Lung (tissue), 12 donors: Measurements from ENCODE around the gene SVIL. TPM values are rescaled to one million over a fixed set of nuclear protein-coding genes. Genes with fewer than 3 reads are reported as not detected.
"Not testable (repeated sequence)": the region's sequence is repeated elsewhere in the genome, so short reads cannot be mapped to it uniquely, and the experiment has no call there.

Experiments used
- ATAC-seq: fragments of 200-7000 bp; cut with Tn5 transposase; one replicate; pipeline ENCODE4 v1.9.1; 2020; ENCODE audit warnings: moderate number of reproducible peaks; ENCODE audit not compliant: insufficient read depth, low FRiP score
- DNase-seq, 3 donors: peaks; one replicate each; pipeline ENCODE4 v3.0.0-alpha.2; 2013 to 2017
- H3K27ac ChIP-seq, 2 donors: one replicate each; pipeline ENCODE4 v1.5.1; 2013; ENCODE audit warnings: mild to moderate bottlenecking in 2 of 2, moderate library complexity in 2 of 2, control low read depth in 1 of 2, inconsistent platforms in 1 of 2, low read depth in 1 of 2, low read length in 1 of 2
- H3K27me3 ChIP-seq, 3 donors: one replicate each; pipeline ENCODE4 v1.5.1; 2013; ENCODE audit warnings: low read length in 2 of 3; ENCODE audit not compliant: control insufficient read depth in 3 of 3, insufficient read depth in 3 of 3
- H3K36me3 ChIP-seq, 4 donors: one replicate each; pipeline ENCODE4 v1.5.1; 2013; ENCODE audit warnings: low read length in 4 of 4, mild to moderate bottlenecking in 1 of 4, moderate library complexity in 1 of 4; ENCODE audit not compliant: control insufficient read depth in 4 of 4, insufficient read depth in 4 of 4
- H3K4me1 ChIP-seq, 5 donors: one replicate each; pipeline ENCODE4 v1.5.1; 2013; ENCODE audit warnings: low read length in 5 of 5, mild to moderate bottlenecking in 2 of 5, moderate library complexity in 1 of 5; ENCODE audit not compliant: control insufficient read depth in 5 of 5, insufficient read depth in 5 of 5
- H3K4me3 ChIP-seq: one replicate; pipeline ENCODE4 v1.5.1; 2013; ENCODE audit warnings: mild to moderate bottlenecking, control low read depth, moderate library complexity
- H3K9ac ChIP-seq, 2 donors: one replicate each; pipeline ENCODE4 v1.5.1; 2013; ENCODE audit warnings: low read length in 2 of 2, control low read depth in 1 of 2; ENCODE audit not compliant: insufficient read depth in 1 of 2
- H3K9me3 ChIP-seq, 4 donors: one replicate each; pipeline ENCODE4 v1.5.1; 2013; ENCODE audit warnings: low read length in 3 of 4, mild to moderate bottlenecking in 1 of 4, moderate library complexity in 1 of 4; ENCODE audit not compliant: control insufficient read depth in 4 of 4, insufficient read depth in 3 of 4
- WGBS, 2 donors: extraction: QIAGEN DNeasy Blood & Tissue Kit; methylation state at CpG; one replicate each; pipeline ENCODE4 v1.1.7; 2013; 5-methylcytosine and 5-hydroxymethylcytosine counted together
- polyA plus RNA-seq, 2 donors: library from polyadenylated mRNA; stranded (reverse); fragments of 200-250 nt; gene quantifications; one replicate each; pipeline ENCODE4 v1.2.1, GENCODE V29; 2013
- total RNA-seq, 2 donors: library from RNA; depleted of rRNA in 1 of 2; stranded (reverse); fragments of >200 nt in 1 of 2; gene quantifications; one replicate each; pipeline ENCODE4 v1.2.1, GENCODE V29; 2014 to 2021
- TF ChIP-seq, protein P1 (sequence below): IDR thresholded peaks from 2 replicates; pipeline ENCODE4 v1.5.1; 2012; ENCODE audit warnings: mild to moderate bottlenecking; ENCODE audit errors: control extremely low read depth, extremely low read depth
- donor health status: control.
- donor health status: control.
- donor health status: Bipolar disorder and iron deficiency.
- donor health status: healthy.
- donor health status: DM: yes; HTN: yes; CAD: no.

SVIL gene
- total and polyA plus RNA-seq, 4 donors = 13.6 to 117 (median 44.0) TPM

DNA sequence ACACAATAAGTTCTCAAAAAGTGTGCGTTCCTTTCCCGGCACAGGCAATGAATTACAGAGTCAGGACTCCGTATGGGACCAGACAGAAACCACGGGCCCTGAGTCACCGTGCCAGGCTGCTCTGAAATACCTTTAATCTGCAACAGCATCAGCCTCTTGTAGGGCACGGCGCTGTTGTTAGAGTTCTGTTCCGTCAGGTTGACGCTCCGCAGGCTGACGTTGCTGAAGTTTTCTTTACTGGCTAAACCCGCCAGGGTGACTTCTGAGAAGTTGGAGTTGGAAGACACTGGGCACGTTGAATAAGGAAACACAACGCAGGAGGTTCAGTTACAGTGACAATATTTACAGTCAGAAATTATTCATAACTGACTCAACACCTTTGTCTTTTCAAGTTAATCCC is 146.3 kb downstream of the SVIL start:
- peaks cover 0 to 12% (median 0%) of the 10 kb centered on the region in 5 donors for H3K4me1 ChIP-seq
- not testable (repeated sequence) for H3K27me3 ChIP-seq, H3K9ac ChIP-seq, H3K9me3 ChIP-seq, H3K4me3 ChIP-seq, ATAC-seq, DNase-seq, H3K27ac ChIP-seq
- 93 to 95% methylated on average over 14 of the region's 14 CpGs for WGBS, 2 donors
- peaks cover 0 to 25% (median 16%) of the 10 kb centered on the region in 4 donors for H3K36me3 ChIP-seq

DNA sequence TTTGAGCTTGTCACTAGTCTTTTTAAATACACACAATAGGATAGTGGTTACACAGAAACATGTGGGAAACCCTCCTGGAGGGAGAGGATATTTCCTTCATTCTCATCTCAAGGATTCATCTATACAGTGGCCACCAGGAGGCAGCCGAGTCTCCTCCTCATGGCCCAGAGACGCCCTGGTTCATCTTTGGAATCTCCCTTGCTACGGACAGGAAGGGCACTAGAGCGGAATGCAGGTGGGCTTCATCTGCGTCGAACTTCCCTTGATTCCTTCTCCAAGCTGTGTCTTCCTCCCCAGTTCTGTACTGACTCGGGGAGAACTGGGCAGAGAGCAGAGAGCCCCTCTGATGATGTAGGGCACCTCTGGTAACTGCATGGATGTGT is 146.9 kb downstream of the SVIL start:
- H3K4me3 ChIP-seq, ATAC-seq, H3K9me3 ChIP-seq, DNase-seq, H3K27me3 ChIP-seq, H3K27ac ChIP-seq, H3K9ac ChIP-seq: not testable (repeated sequence)
- WGBS, 2 donors = 80 to 84% methylated on average over 7 of the region's 7 CpGs
- H3K36me3 ChIP-seq = peaks cover 0 to 27% (median 15%) of the 10 kb centered on the region in 4 donors
- peaks cover 0 to 18% (median 3%) of the 10 kb centered on the region in 5 donors for H3K4me1 ChIP-seq

DNA sequence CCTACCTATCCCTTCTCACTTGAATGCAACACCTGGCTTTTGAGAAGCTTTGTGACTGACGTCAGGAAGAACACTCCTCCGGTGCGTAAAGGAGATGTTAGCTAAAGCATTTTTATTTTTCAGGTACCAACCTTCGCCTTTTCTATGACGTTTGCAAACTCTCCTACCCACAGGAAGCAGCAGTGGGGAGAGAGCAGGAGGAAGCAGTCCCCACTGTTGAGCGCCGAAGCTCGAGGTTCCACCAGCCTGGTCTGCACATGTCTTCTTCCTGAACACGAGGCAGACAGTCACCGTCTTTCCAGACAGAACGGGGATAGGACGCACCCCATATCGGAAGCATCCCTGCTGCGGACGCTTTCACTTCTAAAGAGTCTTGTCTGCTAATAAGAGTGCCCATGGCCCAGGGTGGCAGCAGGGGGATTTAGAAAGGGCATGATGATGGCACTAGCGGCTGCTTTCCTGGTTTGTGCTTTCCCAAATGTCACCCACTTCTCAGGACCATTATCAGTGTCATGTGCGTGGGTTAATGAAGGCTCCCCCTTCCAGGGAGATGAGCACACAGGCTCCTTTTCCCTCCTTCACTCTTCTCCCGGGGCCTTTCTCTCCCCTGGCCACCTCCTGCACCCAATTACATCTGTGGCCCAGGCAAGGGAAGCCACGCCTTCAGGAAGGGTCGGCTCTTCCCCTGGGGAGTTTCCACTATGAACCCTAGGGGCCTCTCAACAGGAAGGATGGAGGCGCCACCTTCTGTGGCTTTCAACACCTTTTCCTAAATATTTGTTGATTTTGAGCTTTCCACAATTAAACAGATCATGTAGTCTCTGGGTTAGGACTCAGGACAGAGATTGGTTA is 147.5 kb downstream of the SVIL start:
- not testable (repeated sequence) for H3K4me3 ChIP-seq, H3K9me3 ChIP-seq, H3K27ac ChIP-seq, H3K27me3 ChIP-seq, H3K9ac ChIP-seq, ATAC-seq, DNase-seq
- WGBS, 2 donors = 68 to 81% methylated on average over 20 to 21 of the region's 21 CpGs
- H3K36me3 ChIP-seq = peaks cover 0 to 25% (median 13%) of the 10 kb centered on the region in 4 donors
- peaks cover 0 to 24% (median 6%) of the 10 kb centered on the region in 5 donors for H3K4me1 ChIP-seq

DNA sequence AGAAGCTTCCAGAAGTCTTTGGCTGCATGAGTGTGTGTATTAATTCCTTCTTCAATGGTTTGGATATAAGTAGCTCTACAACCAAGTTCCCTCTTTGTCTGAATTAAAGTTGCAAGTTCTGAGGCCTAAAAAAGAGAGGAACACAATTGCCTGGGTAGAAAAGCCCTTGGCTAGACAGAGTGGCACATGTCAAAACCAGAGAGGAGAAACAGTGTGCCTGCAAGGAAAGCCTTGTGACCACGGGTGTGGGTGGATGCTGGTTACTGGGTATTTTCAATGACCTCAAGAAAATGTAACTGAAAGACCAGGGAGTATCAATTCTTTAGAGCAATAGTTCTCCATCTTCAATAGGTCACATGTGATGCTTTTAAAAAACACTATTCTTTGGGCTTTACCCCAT is 148.3 kb downstream of the SVIL start:
- 69 to 90% methylated on average over 1 of the region's 1 CpG for WGBS, 2 donors
- ATAC-seq = no peak
- Histone ChIP-seq H3K9me3 (no peaks in the 10 kb centered on the region), H3K9ac (no peak overlapping the region), H3K4me1 (peaks cover 0 to 26% (median 6%) of the 10 kb centered on the region in 5 donors), H3K27me3 (no peaks in the 10 kb centered on the region), H3K4me3 (no peak overlapping the region), H3K36me3 (peaks cover 0 to 23% (median 12%) of the 10 kb centered on the region in 4 donors), H3K27ac (no peak overlapping the region)
- DNase-seq = no peak
- TF ChIP-seq, protein P1, sequence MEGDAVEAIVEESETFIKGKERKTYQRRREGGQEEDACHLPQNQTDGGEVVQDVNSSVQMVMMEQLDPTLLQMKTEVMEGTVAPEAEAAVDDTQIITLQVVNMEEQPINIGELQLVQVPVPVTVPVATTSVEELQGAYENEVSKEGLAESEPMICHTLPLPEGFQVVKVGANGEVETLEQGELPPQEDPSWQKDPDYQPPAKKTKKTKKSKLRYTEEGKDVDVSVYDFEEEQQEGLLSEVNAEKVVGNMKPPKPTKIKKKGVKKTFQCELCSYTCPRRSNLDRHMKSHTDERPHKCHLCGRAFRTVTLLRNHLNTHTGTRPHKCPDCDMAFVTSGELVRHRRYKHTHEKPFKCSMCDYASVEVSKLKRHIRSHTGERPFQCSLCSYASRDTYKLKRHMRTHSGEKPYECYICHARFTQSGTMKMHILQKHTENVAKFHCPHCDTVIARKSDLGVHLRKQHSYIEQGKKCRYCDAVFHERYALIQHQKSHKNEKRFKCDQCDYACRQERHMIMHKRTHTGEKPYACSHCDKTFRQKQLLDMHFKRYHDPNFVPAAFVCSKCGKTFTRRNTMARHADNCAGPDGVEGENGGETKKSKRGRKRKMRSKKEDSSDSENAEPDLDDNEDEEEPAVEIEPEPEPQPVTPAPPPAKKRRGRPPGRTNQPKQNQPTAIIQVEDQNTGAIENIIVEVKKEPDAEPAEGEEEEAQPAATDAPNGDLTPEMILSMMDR = no peak

DNA sequence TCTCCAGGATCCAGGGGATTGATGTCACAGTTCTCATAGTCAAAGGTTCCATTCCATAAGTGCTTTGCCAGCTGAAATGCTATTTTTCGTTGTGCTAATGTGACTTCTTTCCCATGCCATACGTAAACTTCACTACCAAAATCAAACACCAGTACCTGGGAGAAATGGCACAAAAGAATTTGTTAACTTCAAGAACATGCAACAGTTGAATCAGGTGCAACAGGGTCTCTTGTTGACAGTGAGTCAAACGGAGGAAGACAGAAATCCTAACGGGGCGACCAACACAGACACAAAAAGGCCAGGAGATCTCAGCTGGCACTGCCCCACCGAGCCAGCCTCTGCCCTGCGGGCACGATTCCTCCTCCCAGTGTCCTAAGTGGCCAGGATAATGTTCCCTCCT is 150.1 kb downstream of the SVIL start:
- WGBS, 2 donors = 77% methylated on average over 8 of the region's 8 CpGs
- H3K36me3 ChIP-seq = peaks cover 0 to 24% (median 15%) of the 10 kb centered on the region in 4 donors
- not testable (repeated sequence) for DNase-seq

More for the DNA sequence above, 150.1 kb downstream of the SVIL start:
- H3K27ac ChIP-seq, H3K9me3 ChIP-seq, H3K27me3 ChIP-seq, H3K9ac ChIP-seq, H3K4me3 ChIP-seq, ATAC-seq: not testable (repeated sequence)
- H3K4me1 ChIP-seq = peaks cover 0 to 26% (median 6%) of the 10 kb centered on the region in 5 donors
